Ascending aorta (tissue), 2 donors: Measurements from ENCODE around the gene CENPQ. TPM values are rescaled to one million over a fixed set of nuclear protein-coding genes. Genes with fewer than 3 reads are reported as not detected.

Source experiments
- DNase-seq, 2 donors: peaks; one replicate each; pipeline ENCODE4 v3.0.0-alpha.2; 2019; ENCODE audit warnings: low spot score in 2 of 2
- H3K27ac ChIP-seq, 2 donors: fragments of 200-600 bp; sonication (generic); one replicate each; pipeline ENCODE4 v1.5.1; 2016 to 2017; ENCODE audit warnings: mild to moderate bottlenecking in 1 of 2
- H3K27me3 ChIP-seq: fragments of 200-600 bp; sonication (generic); one replicate; pipeline ENCODE4 v1.5.1; 2017
- H3K36me3 ChIP-seq, 2 donors: fragments of 200-600 bp; sonication (generic); one replicate each; pipeline ENCODE4 v1.5.1; 2016
- H3K4me1 ChIP-seq, 2 donors: fragments of 200-600 bp; sonication (generic); one replicate each; pipeline ENCODE4 v1.5.1; 2016 to 2017; ENCODE audit warnings: mild to moderate bottlenecking in 1 of 2
- H3K4me3 ChIP-seq, 2 donors: fragments of 200-600 bp; sonication (generic); one replicate each; pipeline ENCODE4 v1.5.1; 2016 to 2017; ENCODE audit warnings: mild to moderate bottlenecking in 1 of 2
- H3K9me3 ChIP-seq, 2 donors: fragments of 200-600 bp; sonication (generic); one replicate each; pipeline ENCODE4 v1.5.1; 2016
- CTCF ChIP-seq, 3 experiments: fragments of 200-600 bp in 2 of 3; fragments of 450-650 bp in 1 of 3; sonication (generic) in 2 of 3; IDR thresholded peaks; one replicate each; pipeline ENCODE4 v1.5.1; 2016 to 2019; ENCODE audit warnings: antibody characterized with exemption in 3 of 3, mild to moderate bottlenecking in 1 of 3, moderate library complexity in 1 of 3
- intact Hi-C: fragments of 100-400 bp; cut with DNase I; formaldehyde crosslinking; loops from one replicate; pipeline ENCODE4 v1.15.1; 2023
- total RNA-seq: library from RNA; depleted of rRNA; stranded (reverse); fragments of >200 nt; gene quantifications from one replicate; pipeline ENCODE4 v1.1.0, GENCODE V29; 2016

Gene CENPQ
- total RNA-seq = not detected

DNA sequence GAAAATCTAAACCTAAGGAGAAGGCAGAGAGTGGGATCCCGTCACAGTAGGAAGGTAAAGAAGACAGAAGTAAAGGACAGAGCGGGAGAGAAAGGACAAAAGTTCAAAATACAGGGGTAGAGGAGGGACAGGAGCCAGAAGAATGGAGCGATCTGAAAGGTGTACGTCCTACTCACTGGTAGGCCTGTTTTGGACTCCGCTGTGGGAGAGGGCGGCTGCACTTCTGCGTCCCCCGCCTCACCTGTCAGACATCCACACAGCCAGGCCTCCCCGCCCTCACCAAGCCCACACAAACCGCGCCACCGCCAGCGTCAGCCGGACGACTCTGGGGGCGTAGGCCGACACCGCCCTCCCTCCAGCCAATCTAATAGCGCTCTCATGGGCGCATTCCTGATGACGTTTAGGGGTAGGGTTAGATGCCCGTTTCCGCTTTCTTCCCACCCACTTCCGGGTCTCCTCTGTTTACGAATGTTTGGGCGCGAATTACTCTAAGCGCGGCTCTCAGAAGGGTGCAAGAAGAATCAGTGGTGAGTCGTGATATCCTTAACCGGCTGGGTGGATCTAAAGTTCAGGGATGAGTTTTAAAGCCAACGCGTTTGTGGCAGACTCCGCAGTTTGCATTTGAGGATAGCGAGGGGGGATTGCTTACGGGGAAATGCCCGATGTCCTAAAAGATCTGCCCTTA, at the start of gene CENPQ, which contains the start of gene MMUT:
CENPQ (plus strand) TSS at position 444 of the 685 bp plus-strand sequence. CDS start 6,807 bp downstream, outside the sequence.
MMUT (minus strand) TSS at position 327 of the 685 bp plus-strand sequence. CDS start 3,787 bp downstream, outside the sequence.
- Histone ChIP-seq H3K4me3 (peak within 1 kb of the TSS; percentile 79 to 87), H3K27me3 (no peaks in the 10 kb centered on the region), H3K36me3 (no peaks in the 10 kb centered on the region), H3K4me1 (peaks cover 0 to 24% of the 10 kb centered on the region in 2 donors), H3K27ac (peak within 1 kb of the TSS; percentile 88 to 93), H3K9me3 (no peaks in the 10 kb centered on the region)
- TF ChIP-seq CTCF (IDR thresholded peaks at IDR 0.05) = no peak
- peak; percentile 85 to 97 for DNase-seq
- intact Hi-C loops = loop anchor here (2.0 kb wide), 1 partner anchor 1986 kb away; the partner anchor contains the start of gene CD2AP

GRCh38 chr6:49415358-49415757, 47.8 kb upstream of the CENPQ start:
- Histone ChIP-seq H3K4me3 (no peak overlapping the region), H3K36me3 (no peaks in the 10 kb centered on the region)
- TF ChIP-seq CTCF (IDR thresholded peaks at IDR 0.05) = no peak

DNA sequence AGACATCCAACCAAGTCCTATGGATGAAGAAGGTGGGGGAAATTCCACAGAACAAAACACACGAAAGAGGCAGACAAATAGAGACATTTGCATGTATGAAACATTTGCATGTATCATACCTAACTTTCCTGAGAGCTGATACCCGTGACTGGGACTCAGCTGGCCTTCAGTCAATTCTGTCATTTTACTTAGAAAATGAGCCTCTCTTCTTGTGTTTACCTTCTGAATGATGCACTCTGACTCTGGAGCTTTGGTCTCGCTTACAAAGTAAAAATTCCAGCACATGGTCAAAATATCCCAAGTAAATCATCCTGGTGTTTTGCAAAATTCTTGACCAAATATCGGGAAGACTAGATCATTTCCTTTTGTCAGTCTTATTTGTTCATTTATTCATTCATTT, 47.0 kb upstream of the CENPQ start:
- H3K36me3 ChIP-seq = no peaks in the 10 kb centered on the region
- intact Hi-C loops = no loop called here
- no peak overlapping the region for H3K27ac ChIP-seq

More at GRCh38 chr6:49415358-49415757, 47.8 kb upstream of the CENPQ start:
- intact Hi-C loops = no loop called here
- H3K27ac ChIP-seq = no peak overlapping the region
- H3K9me3 ChIP-seq = no peaks in the 10 kb centered on the region
- no peaks in the 10 kb centered on the region for H3K27me3 ChIP-seq
- DNase-seq = no peak
- H3K4me1 ChIP-seq = no peaks in the 10 kb centered on the region

DNA sequence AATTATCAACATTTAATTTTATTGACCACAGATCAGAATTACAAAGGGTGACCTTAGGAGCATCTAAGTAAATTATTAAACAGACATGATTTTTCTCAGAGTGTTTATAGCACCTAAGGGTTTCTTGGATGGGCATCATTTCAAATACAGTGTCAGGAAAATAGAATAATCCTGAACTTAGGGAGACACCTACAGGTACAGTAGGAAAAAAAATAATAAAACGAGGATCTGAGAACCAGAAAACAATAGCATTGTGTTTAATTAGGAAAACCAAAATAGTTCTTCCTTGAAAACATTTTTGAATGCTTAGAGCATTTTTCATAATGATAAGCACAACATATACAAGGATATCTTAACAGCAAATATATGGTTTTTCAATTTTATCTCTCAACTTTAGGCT, 39.4 kb upstream of the CENPQ start:
- DNase-seq = no peak
- Histone ChIP-seq H3K9me3 (no peaks in the 10 kb centered on the region), H3K27me3 (no peaks in the 10 kb centered on the region), H3K4me1 (no peaks in the 10 kb centered on the region), H3K27ac (no peak overlapping the region), H3K36me3 (no peaks in the 10 kb centered on the region), H3K4me3 (no peak overlapping the region)
- no peak for TF ChIP-seq CTCF (IDR thresholded peaks at IDR 0.05)
- intact Hi-C loops = no loop called here

More for the DNA sequence above, 47.0 kb upstream of the CENPQ start:
- H3K4me3 ChIP-seq = no peak overlapping the region
- H3K27me3 ChIP-seq = no peaks in the 10 kb centered on the region
- DNase-seq = no peak
- no peaks in the 10 kb centered on the region for H3K9me3 ChIP-seq
- no peaks in the 10 kb centered on the region for H3K4me1 ChIP-seq
- TF ChIP-seq CTCF (IDR thresholded peaks at IDR 0.05) = no peak

GRCh38 chr6:49430187-49430586, 33.0 kb upstream of the CENPQ start:
- H3K27ac ChIP-seq = no peak overlapping the region
- no peak for TF ChIP-seq CTCF (IDR thresholded peaks at IDR 0.05)
- no peaks in the 10 kb centered on the region for H3K9me3 ChIP-seq
- no peak for DNase-seq
- no peaks in the 10 kb centered on the region for H3K27me3 ChIP-seq
- H3K4me3 ChIP-seq = no peak overlapping the region
- peaks cover 26 to 38% of the 10 kb centered on the region in 2 donors for H3K36me3 ChIP-seq
- H3K4me1 ChIP-seq = no peaks in the 10 kb centered on the region
- intact Hi-C loops = no loop called here
